ENCODE results near the gene SCG5. TPM values are rescaled to one million over a fixed set of nuclear protein-coding genes. Genes with fewer than 3 reads are reported as not detected.
A peak's percentile ranks its signal among the peaks of the same experiment; 100 is the strongest.

Gene SCG5
- total RNA-seq, 2 experiments from 2014 or later = 3.5 to 4.3 TPM

DNA sequence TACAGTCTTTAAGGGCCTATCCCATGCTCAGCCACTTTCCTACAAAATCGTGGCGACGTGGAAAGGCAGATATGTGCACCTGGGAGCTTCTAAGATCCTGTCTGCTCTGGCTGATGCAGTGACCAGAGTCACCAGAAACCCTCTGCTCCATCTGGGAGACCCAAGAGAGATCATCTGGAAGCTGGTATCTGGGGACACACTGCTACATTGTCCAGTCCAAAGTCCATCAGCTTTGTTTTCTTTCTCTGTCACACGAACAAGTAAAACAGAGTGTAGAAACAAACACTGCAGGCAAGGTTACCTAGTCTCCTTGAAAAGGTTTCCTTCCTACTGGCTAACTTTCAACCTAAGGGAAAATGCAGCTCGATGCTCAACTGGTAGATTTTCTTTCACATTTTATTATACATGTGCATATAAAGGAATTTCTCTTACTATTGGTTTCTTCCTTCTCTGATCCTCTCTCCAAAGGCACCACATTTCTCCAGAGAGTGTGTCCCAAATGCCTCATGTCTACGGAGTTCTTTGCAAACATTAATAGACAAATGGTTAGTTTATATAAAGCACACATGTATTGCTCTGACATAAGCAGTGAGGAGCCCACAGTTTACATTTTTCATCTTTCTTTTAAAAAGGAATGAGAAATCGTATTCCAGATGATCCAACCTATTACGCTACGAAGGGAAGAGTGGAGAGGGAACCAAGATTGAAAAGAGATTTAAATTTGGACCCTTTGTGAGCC is 68.0 kb downstream of the SCG5 start:
- Mint-ChIP-seq H3K27ac (no peak overlapping the region), H3K27me3 (peaks cover 68% of the 10 kb centered on the region), H3K4me3 (no peak overlapping the region), H3K36me3 (no peaks in the 10 kb centered on the region), H3K9me3 (ENCODE audit: low read depth) (no peaks in the 10 kb centered on the region), H3K4me1 (no peaks in the 10 kb centered on the region)
- no peak for DNase-seq
- ATAC-seq = no peak
- CTCF ChIA-PET = no interaction called here

DNA sequence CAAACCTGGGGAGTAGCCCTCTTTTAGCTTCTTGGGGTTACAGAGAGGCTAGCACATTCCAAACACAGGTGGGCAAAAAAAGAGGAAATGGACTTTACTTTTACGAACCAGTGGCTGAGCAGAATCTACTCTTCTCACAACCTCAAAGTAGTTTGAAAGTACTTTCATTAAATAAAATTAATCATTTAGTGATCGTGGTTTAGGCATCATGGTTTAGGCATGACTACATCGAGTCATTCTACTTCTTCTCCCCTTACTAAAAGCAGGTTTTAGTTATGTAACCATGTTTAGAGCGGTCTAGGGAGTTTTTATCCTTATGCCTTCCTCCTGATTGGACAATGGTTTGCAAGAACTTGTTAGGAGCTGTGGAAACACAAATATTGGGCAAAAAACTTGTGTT is 73.8 kb downstream of the SCG5 start:
- H3K27ac Mint-ChIP-seq = no peak overlapping the region
- no peak for ATAC-seq
- H3K4me3 Mint-ChIP-seq = no peak overlapping the region
- peaks cover 74% of the 10 kb centered on the region for H3K27me3 Mint-ChIP-seq
- DNase-seq = no peak
- no peaks in the 10 kb centered on the region for H3K9me3 Mint-ChIP-seq (ENCODE audit: low read depth)
- CTCF ChIA-PET = no interaction called here
- H3K36me3 Mint-ChIP-seq = no peaks in the 10 kb centered on the region
- H3K4me1 Mint-ChIP-seq = peaks cover 19% of the 10 kb centered on the region

- peaks cover 19% of the 10 kb centered on the region for H3K4me1 Mint-ChIP-seq
- H3K4me3 Mint-ChIP-seq = no peak overlapping the region
- CTCF ChIA-PET = no interaction called here
- no peak for ATAC-seq
- no peaks in the 10 kb centered on the region for H3K9me3 Mint-ChIP-seq (ENCODE audit: low read depth)
- H3K36me3 Mint-ChIP-seq = no peaks in the 10 kb centered on the region
- no peak for DNase-seq
- H3K27me3 Mint-ChIP-seq = peaks cover 81% of the 10 kb centered on the region
- peak overlapping the region; percentile 61 for H3K27ac Mint-ChIP-seq
Measured at GRCh38 chr15:32716216-32716914, 74.9 kb downstream of the SCG5 start.

GRCh38 chr15:32716915-32717425 is 75.5 kb downstream of the SCG5 start:
- Mint-ChIP-seq H3K36me3 (no peaks in the 10 kb centered on the region), H3K4me3 (no peak overlapping the region), H3K4me1 (peaks cover 19% of the 10 kb centered on the region), H3K27me3 (peaks cover 83% of the 10 kb centered on the region), H3K27ac (peak overlapping the region; percentile 61), H3K9me3 (ENCODE audit: low read depth) (no peaks in the 10 kb centered on the region)
- no peak for DNase-seq
- CTCF ChIA-PET = no interaction called here
- ATAC-seq = no peak

- Mint-ChIP-seq H3K27me3 (peaks cover 87% of the 10 kb centered on the region), H3K27ac (peak within 1 kb of the TSS; percentile 61), H3K36me3 (no peaks in the 10 kb centered on the region), H3K4me3 (peak within 1 kb of the TSS; percentile 46), H3K4me1 (peaks cover 25% of the 10 kb centered on the region), H3K9me3 (ENCODE audit: low read depth) (no peaks in the 10 kb centered on the region)
- no peak for DNase-seq
- CTCF ChIA-PET = no interaction called here
- ATAC-seq = no peak
Measured at GRCh38 chr15:32717426-32718226, 76.1 kb downstream of the SCG5 start, which contains the start of gene GREM1. GREM1 (plus strand) TSS chr15:32718004; CDS start chr15:32730691, 12,687 bp downstream.

DNA sequence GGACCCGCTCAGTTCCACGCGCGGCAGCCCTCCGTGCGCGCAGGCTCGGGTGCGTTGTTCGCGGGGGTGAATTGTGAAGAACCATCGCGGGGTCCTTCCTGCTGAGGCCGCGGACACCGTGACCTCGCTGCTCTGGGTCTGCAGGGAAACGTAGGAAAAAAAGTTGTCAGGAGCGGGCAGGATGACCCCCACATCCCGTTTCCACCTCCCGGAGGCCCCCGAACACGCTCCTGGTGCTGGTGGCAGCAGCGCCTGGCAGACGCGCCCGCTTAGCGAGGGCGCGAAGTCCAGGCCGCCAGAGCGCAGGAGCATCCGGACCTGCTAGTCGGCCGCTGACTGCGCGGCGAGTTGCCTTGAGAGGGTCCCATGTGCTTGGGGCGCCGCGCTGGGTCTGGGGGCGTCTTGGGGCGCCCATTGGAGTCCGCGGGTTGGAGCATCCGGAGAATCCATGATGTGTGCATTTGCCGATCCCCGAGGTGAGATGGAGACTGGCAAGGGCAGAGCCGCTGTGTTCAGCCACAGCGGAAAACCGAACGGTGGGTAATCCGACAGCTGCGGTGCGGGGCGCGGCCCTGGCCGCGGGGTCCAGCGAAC is 76.8 kb downstream of the SCG5 start:
- H3K4me3 Mint-ChIP-seq = peak overlapping the region; percentile 46
- H3K9me3 Mint-ChIP-seq (ENCODE audit: low read depth) = no peaks in the 10 kb centered on the region
- H3K27ac Mint-ChIP-seq = no peak overlapping the region
- H3K4me1 Mint-ChIP-seq = peaks cover 32% of the 10 kb centered on the region
- CTCF ChIA-PET = no interaction called here
- peaks cover 84% of the 10 kb centered on the region for H3K27me3 Mint-ChIP-seq
- ATAC-seq (no peak), DNase-seq (no peak)
- H3K36me3 Mint-ChIP-seq = no peaks in the 10 kb centered on the region

DNA sequence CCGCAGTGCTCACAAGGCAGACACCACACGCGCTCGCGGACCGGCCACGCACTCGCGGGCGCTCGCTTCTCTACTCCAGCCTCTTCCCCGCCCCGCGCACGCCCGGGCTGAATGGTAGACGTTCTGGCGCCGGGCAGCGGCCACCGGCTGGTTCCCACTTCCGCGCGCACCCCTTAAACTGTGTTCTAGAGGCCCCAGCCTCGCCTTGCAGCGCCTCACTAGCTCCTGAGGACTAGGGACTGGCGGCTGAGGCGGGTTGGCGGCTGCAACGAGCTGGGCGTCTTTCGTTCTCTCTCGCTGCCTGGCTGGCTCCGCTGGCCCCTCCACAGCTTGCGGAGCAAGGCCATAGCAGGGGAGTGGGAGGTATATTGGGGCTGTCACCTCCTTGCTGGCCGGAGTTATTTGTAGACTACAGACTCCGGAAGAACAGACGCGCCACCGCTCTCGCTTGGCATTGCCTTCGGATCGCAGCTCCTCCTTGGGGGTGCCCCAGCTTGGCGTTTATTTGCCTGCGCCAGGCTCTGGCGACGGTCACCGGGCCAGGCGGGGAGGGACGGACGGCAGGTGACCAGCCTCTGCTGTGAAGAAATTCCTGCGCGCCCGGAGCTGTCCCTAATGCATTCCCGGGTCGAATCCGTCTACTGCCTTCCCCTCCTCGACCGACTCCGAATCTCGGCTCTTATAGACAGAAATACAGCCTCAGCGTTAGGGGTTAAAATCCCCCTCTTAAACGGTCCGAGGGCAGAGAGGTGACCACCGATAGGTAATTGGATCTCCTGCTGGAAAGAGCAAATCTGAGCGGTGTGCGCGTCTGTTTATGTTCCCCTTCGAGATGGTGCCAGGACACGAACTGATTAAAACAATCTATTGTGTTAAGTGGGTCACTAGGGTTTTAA is 77.6 kb downstream of the SCG5 start:
- Mint-ChIP-seq H3K9me3 (ENCODE audit: low read depth) (no peaks in the 10 kb centered on the region), H3K4me3 (peak overlapping the region; percentile 46), H3K4me1 (peaks cover 38% of the 10 kb centered on the region), H3K36me3 (no peaks in the 10 kb centered on the region), H3K27me3 (peaks cover 76% of the 10 kb centered on the region), H3K27ac (no peak overlapping the region)
- CTCF ChIA-PET = no interaction called here
- ATAC-seq = no peak
- peak; percentile 43 for DNase-seq

DNA sequence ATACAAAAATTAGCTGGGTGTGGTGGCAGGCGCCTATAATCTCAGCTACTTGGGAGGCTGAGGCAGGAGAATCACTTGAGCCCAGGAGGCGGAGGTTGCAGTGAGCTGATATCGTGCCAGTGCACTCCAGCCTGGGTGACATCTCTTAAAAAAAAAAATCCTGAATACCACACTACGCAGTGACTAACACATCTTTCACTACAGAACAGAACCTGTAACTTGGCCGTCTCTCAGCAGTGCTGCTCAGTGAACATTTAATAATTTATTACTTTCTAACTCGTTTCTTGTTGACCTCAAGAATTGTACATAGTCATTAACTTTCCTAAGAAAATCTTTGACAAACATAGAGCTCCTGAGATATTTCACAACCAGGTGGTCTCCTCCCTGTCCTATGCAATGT is 80.1 kb downstream of the SCG5 start:
- H3K9me3 Mint-ChIP-seq (ENCODE audit: low read depth) = no peaks in the 10 kb centered on the region

DNA sequence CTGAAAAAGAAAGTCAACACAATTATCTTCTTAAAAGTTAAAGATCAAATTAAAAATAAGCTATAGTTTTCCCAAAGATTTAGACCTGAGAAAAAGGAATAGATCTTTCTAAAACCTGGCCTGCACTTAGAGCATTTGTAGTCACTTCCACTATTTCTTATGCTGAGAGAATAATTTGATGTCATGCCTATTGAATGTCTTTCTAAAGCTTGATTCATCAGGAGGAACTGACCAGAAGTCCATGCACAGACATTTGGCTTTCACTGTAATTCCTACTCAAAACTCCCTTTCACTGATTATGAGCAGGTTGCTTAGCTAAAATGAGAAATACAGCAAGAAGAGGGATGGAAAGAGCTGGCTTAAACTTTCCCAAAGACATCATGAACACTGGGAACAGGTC is 80.6 kb downstream of the SCG5 start:
- H3K27me3 Mint-ChIP-seq = peaks cover 72% of the 10 kb centered on the region
- H3K4me3 Mint-ChIP-seq = no peak overlapping the region
- no peak for ATAC-seq

More for the DNA sequence above, 80.1 kb downstream of the SCG5 start:
- Mint-ChIP-seq H3K36me3 (peaks cover 1% of the 10 kb centered on the region), H3K27ac (no peak overlapping the region), H3K4me3 (no peak overlapping the region), H3K4me1 (peaks cover 38% of the 10 kb centered on the region), H3K27me3 (peaks cover 74% of the 10 kb centered on the region)
- ATAC-seq (no peak), DNase-seq (no peak)
- CTCF ChIA-PET = no interaction called here

DNA sequence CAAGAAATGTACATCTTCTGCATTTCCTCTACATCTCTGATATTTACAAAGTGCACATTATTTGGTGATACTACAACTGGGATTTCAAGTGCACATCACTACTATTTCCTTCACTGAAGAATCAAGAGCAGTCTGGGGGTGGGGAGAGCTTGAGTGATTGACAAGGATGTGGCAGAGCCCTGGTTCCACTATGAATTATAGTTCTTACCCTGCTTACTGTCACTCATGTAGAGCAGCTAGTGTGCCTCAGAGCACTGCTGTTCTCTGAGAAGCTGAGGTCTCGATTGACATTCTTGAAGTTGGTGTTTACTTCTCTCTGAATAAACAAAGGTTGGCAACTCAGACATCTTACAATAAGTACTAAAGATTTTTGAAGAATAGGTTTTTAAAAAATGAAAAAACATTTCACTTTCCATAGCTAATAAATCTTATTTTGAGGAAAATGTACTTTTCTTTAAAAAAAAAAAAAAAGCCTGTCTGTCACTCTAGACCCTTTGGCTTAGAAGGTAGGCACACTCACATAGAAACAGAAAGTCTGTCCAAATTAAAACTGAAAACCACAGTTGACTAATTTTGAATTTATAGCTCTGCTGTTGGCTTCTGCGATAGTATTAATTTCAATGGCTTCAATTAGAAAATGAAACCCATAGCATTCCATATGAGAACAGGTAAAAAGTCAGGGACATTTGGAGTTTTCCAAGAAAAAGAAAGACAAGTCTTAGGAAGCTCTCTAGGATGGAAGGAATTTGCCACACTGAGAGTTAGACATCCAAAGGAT is 81.8 kb downstream of the SCG5 start:
- ATAC-seq (peak; percentile 96), DNase-seq (peak; percentile 67)
- peak overlapping the region; percentile 34 for H3K27ac Mint-ChIP-seq
- no peak overlapping the region for H3K4me3 Mint-ChIP-seq
- peaks cover 1% of the 10 kb centered on the region for H3K36me3 Mint-ChIP-seq
- no peaks in the 10 kb centered on the region for H3K9me3 Mint-ChIP-seq (ENCODE audit: low read depth)
- CTCF ChIA-PET = no interaction called here
- peaks cover 74% of the 10 kb centered on the region for H3K27me3 Mint-ChIP-seq
- peaks cover 29% of the 10 kb centered on the region for H3K4me1 Mint-ChIP-seq

More for the DNA sequence above, 80.6 kb downstream of the SCG5 start:
- Mint-ChIP-seq H3K4me1 (peaks cover 33% of the 10 kb centered on the region), H3K36me3 (peaks cover 1% of the 10 kb centered on the region), H3K27ac (no peak overlapping the region), H3K9me3 (ENCODE audit: low read depth) (no peaks in the 10 kb centered on the region)
- DNase-seq = no peak
- CTCF ChIA-PET = no interaction called here

GRCh38 chr15:32729700-32730395 is 88.3 kb downstream of the SCG5 start:
- ATAC-seq = no peak
- H3K4me3 Mint-ChIP-seq = no peak overlapping the region
- peaks cover 1% of the 10 kb centered on the region for H3K36me3 Mint-ChIP-seq
- H3K4me1 Mint-ChIP-seq = peaks cover under 1% of the 10 kb centered on the region
- DNase-seq = no peak
- H3K27ac Mint-ChIP-seq = no peak overlapping the region
- H3K27me3 Mint-ChIP-seq = peaks cover 67% of the 10 kb centered on the region
- H3K9me3 Mint-ChIP-seq (ENCODE audit: low read depth) = no peaks in the 10 kb centered on the region
- CTCF ChIA-PET = no interaction called here
